Measurements from ENCODE around the gene HIP1.

DNA sequence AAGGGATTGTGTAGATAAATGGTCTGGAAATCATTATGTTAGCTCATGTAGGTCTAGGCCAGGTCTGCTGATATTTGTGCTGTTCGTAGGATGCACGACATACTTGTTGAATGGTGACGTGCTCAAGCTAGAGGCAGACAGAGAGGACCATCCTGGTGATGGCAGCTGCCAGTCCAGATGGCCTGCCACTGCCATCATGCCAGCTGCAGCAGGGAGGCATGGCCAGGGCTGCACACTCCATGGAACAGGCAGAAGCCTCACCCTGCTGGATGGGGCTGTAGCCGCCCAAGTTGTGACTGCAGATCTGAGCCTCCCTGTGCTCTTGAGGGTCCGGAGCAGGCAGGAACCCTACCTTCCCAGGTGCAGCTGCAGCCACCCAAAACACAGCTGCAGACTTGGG is 166.3 kb downstream of the HIP1 start:
- TF ChIP-seq EP300 (IDR thresholded peaks at IDR 0.05), result no peak
- TF ChIP-seq, protein P1, sequence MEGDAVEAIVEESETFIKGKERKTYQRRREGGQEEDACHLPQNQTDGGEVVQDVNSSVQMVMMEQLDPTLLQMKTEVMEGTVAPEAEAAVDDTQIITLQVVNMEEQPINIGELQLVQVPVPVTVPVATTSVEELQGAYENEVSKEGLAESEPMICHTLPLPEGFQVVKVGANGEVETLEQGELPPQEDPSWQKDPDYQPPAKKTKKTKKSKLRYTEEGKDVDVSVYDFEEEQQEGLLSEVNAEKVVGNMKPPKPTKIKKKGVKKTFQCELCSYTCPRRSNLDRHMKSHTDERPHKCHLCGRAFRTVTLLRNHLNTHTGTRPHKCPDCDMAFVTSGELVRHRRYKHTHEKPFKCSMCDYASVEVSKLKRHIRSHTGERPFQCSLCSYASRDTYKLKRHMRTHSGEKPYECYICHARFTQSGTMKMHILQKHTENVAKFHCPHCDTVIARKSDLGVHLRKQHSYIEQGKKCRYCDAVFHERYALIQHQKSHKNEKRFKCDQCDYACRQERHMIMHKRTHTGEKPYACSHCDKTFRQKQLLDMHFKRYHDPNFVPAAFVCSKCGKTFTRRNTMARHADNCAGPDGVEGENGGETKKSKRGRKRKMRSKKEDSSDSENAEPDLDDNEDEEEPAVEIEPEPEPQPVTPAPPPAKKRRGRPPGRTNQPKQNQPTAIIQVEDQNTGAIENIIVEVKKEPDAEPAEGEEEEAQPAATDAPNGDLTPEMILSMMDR (IDR thresholded peaks at IDR 0.05), result no peak

Measured in sigmoid colon (tissue), 4 donors.